Right lobe of liver (tissue), 6 donors: Measurements from ENCODE around the gene SORBS2. TPM values are rescaled to one million over a fixed set of nuclear protein-coding genes. Genes with fewer than 3 reads are reported as not detected.

Experiments
- ATAC-seq, 4 donors: fragments of 200-7000 bp; cut with Tn5 transposase; one replicate each; pipeline ENCODE4 v1.9.1; 2020; ENCODE audit warnings: mild to moderate bottlenecking in 4 of 4, moderate library complexity in 4 of 4
- DNase-seq, 3 donors: peaks; one replicate each; pipeline ENCODE4 v3.0.0-alpha.2; 2020
- H3K27ac ChIP-seq, 3 donors: fragments of 200-600 bp; one replicate each; pipeline ENCODE4 v1.8.0; 2022
- H3K27me3 ChIP-seq, 2 donors: fragments of 200-600 bp; one replicate each; pipeline ENCODE4 v1.8.0; 2022
- H3K36me3 ChIP-seq, 4 donors: fragments of 200-600 bp; sonication (generic) in 1 of 4; one replicate each; pipeline versions ENCODE4 v1.5.1 to v1.8.0; 2017 to 2022; ENCODE audit warnings: control low read depth in 1 of 4
- H3K4me1 ChIP-seq, 4 donors: fragments of 200-600 bp; sonication (generic) in 1 of 4; one replicate each; pipeline versions ENCODE4 v1.5.1 to v1.8.0; 2017 to 2022; ENCODE audit warnings: control low read depth in 1 of 4
- H3K4me3 ChIP-seq, 3 donors: fragments of 200-600 bp; one replicate each; pipeline ENCODE4 v1.8.0; 2022
- H3K9me3 ChIP-seq, 4 donors: fragments of 200-600 bp; sonication (generic) in 1 of 4; one replicate each; pipeline versions ENCODE4 v1.5.1 to v1.8.0; 2017 to 2022; ENCODE audit warnings: control low read depth in 1 of 4
- POLR2A ChIP-seq: fragments of 450-650 bp; IDR thresholded peaks from one replicate; pipeline ENCODE4 v1.6.1; 2017; ENCODE audit warnings: antibody characterized with exemption, mild to moderate bottlenecking
- WGBS: methylation state at CpG from one replicate; pipeline ENCODE4 v1.1.6; 2018; ENCODE audit warnings: low coverage, low lambda C conversion rate; ENCODE audit not compliant: insufficient coverage; ENCODE audit errors: missing lambda C conversion rate; 5-methylcytosine and 5-hydroxymethylcytosine counted together
- intact Hi-C, 2 donors: fragments of 100-400 bp; cut with DNase I; formaldehyde crosslinking; loops; one replicate each; pipeline versions ENCODE4 v1.11.2 to v1.14.1; 2022
- total RNA-seq, 6 experiments: library from RNA; depleted of rRNA in 2 of 6; stranded (reverse); fragments of >200 nt in 2 of 6; fragmentation: NEBNext Ultra II Directional in 3 of 6; extraction: Animal tissue kit (Norgen Biotek cat#: 25700) in 3 of 6; gene quantifications; one replicate each; pipeline versions ENCODE4 v1.1.0 to v1.2.4, GENCODE V29; 2016 to 2023
- TF ChIP-seq, protein P1 (sequence below), 4 donors: fragments of 200-600 bp in 3 of 4; fragments of 450-650 bp in 1 of 4; IDR thresholded peaks; one replicate each; pipeline versions ENCODE4 v1.5.1 to v1.8.0; 2016 to 2022; ENCODE audit warnings: antibody characterized with exemption in 4 of 4, mild to moderate bottlenecking in 2 of 4
- donor health status: DM: no; HTN: yes; CAD: no.
- donor health status: DM: no; HTN: no; CAD: no.
- donor health status: DM: no; HTN: no; CAD: no.
- donor health status: DM: no; HTN: yes; CAD: no.
- donor health status: DM: no; HTN: yes; CAD: no.

Gene SORBS2
- total RNA-seq, 6 experiments from 2014 or later = 60.8 to 144 (median 107) TPM

GRCh38 chr4:185665655-185666054 lies 146.3 kb downstream of the SORBS2 start:
- peak; percentile 36 to 47 (median 40) for ATAC-seq
- intact Hi-C loops = no loop called here
- no peak overlapping the region for H3K27ac ChIP-seq
- WGBS = 86% methylated on average over 6 of the region's 11 CpGs
- H3K27me3 ChIP-seq = no peaks in the 10 kb centered on the region
- TF ChIP-seq POLR2A = no peak
- TF ChIP-seq, protein P1, sequence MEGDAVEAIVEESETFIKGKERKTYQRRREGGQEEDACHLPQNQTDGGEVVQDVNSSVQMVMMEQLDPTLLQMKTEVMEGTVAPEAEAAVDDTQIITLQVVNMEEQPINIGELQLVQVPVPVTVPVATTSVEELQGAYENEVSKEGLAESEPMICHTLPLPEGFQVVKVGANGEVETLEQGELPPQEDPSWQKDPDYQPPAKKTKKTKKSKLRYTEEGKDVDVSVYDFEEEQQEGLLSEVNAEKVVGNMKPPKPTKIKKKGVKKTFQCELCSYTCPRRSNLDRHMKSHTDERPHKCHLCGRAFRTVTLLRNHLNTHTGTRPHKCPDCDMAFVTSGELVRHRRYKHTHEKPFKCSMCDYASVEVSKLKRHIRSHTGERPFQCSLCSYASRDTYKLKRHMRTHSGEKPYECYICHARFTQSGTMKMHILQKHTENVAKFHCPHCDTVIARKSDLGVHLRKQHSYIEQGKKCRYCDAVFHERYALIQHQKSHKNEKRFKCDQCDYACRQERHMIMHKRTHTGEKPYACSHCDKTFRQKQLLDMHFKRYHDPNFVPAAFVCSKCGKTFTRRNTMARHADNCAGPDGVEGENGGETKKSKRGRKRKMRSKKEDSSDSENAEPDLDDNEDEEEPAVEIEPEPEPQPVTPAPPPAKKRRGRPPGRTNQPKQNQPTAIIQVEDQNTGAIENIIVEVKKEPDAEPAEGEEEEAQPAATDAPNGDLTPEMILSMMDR (IDR thresholded peaks at IDR 0.05) = no peak
- peaks cover 0 to 39% (median 12%) of the 10 kb centered on the region in 4 donors for H3K36me3 ChIP-seq
- H3K4me3 ChIP-seq = no peak overlapping the region
- no peak for DNase-seq
- no peaks in the 10 kb centered on the region for H3K4me1 ChIP-seq
- H3K9me3 ChIP-seq = no peaks in the 10 kb centered on the region

- Histone ChIP-seq H3K4me3 (no peak overlapping the region), H3K27ac (no peak overlapping the region), H3K9me3 (no peaks in the 10 kb centered on the region), H3K4me1 (no peaks in the 10 kb centered on the region), H3K36me3 (peaks cover 0 to 46% (median 15%) of the 10 kb centered on the region in 4 donors), H3K27me3 (no peaks in the 10 kb centered on the region)
- no peak for DNase-seq
- TF ChIP-seq, protein P1 (IDR thresholded peaks at IDR 0.05) = no peak
- no peak for TF ChIP-seq POLR2A
- no peak for ATAC-seq
- intact Hi-C loops = no loop called here
- WGBS = 90% methylated on average over 2 of the region's 4 CpGs
Measured at GRCh38 chr4:185664481-185664880, 147.5 kb downstream of the SORBS2 start.

- DNase-seq (no peak), ATAC-seq (no peak)
- no peaks in the 10 kb centered on the region for H3K27me3 ChIP-seq
- H3K9me3 ChIP-seq = no peaks in the 10 kb centered on the region
- intact Hi-C loops = no loop called here
- TF ChIP-seq, protein P1 (IDR thresholded peaks at IDR 0.05) = no peak
- no peak for TF ChIP-seq POLR2A
- peaks cover 0 to 45% (median 15%) of the 10 kb centered on the region in 4 donors for H3K36me3 ChIP-seq
- no peak overlapping the region for H3K4me3 ChIP-seq
- H3K27ac ChIP-seq = no peak overlapping the region
- H3K4me1 ChIP-seq = no peaks in the 10 kb centered on the region
- 81% methylated on average over 12 of the region's 15 CpGs for WGBS
Measured at GRCh38 chr4:185662030-185662778, 149.8 kb downstream of the SORBS2 start.

GRCh38 chr4:185660340-185660739 lies 151.7 kb downstream of the SORBS2 start:
- DNase-seq (no peak), ATAC-seq (no peak)
- Histone ChIP-seq H3K4me1 (peaks cover 0 to 9% (median 0%) of the 10 kb centered on the region in 4 donors), H3K9me3 (no peaks in the 10 kb centered on the region), H3K27ac (no peak overlapping the region), H3K4me3 (no peak overlapping the region), H3K36me3 (peaks cover 0 to 44% (median 15%) of the 10 kb centered on the region in 4 donors), H3K27me3 (no peaks in the 10 kb centered on the region)
- WGBS = 81% methylated on average over 4 of the region's 5 CpGs
- TF ChIP-seq, protein P1 (IDR thresholded peaks at IDR 0.05) = no peak
- TF ChIP-seq POLR2A = no peak
- intact Hi-C loops = no loop called here
